Nephron (organoid): ENCODE results near the gene GPC5.
"Not testable (repeated sequence)": the region's sequence is repeated elsewhere in the genome, so short reads cannot be mapped to it uniquely, and the experiment has no call there.

Experiments
- H3K27ac Mint-ChIP-seq, 3 experiments: 2 replicates each; pipeline ENCODE4 v1.8.0; 2020; ENCODE audit warnings: mixed read lengths in 3 of 3, mild to moderate bottlenecking in 2 of 3, moderate library complexity in 1 of 3
- H3K27me3 Mint-ChIP-seq: 2 replicates; pipeline ENCODE4 v1.8.0; 2021; ENCODE audit warnings: low read depth, mild to moderate bottlenecking, moderate library complexity, mixed read lengths
- H3K36me3 Mint-ChIP-seq: 2 replicates; pipeline ENCODE4 v1.8.0; 2020; ENCODE audit warnings: low read depth, mixed read lengths
- H3K4me1 Mint-ChIP-seq: 2 replicates; pipeline ENCODE4 v1.8.0; 2020; ENCODE audit warnings: mixed read lengths
- H3K4me3 Mint-ChIP-seq, 3 experiments: 2 replicates each; pipeline ENCODE4 v1.8.0; 2020; ENCODE audit warnings: mild to moderate bottlenecking in 3 of 3, mixed read lengths in 3 of 3, moderate library complexity in 2 of 3
- H3K9me3 Mint-ChIP-seq: 2 replicates; pipeline ENCODE4 v1.8.0; 2020; ENCODE audit warnings: mixed read lengths
- CTCF ChIP-seq, 3 experiments: fragments of 200-600 bp; sonication (generic); IDR thresholded peaks; one replicate each; pipeline ENCODE4 v1.5.0; 2021; ENCODE audit warnings: antibody characterized with exemption in 3 of 3; ENCODE audit not compliant: unreplicated experiment in 3 of 3

Gene GPC5

GRCh38 chr13:91417660-91418325, 19.4 kb downstream of the GPC5 start:
- no peaks in the 10 kb centered on the region for H3K36me3 Mint-ChIP-seq
- no peaks in the 10 kb centered on the region for H3K4me1 Mint-ChIP-seq
- TF ChIP-seq CTCF (IDR thresholded peaks at IDR 0.05; ENCODE audit: unreplicated experiment in 3 of 3), result no peak
- H3K4me3 Mint-ChIP-seq, result no peak overlapping the region
- H3K9me3 Mint-ChIP-seq, result no peaks in the 10 kb centered on the region
- H3K27me3 Mint-ChIP-seq, result peaks cover 4% of the 10 kb centered on the region
- H3K27ac Mint-ChIP-seq, result no peak overlapping the region

- Mint-ChIP-seq H3K4me3 (no peak overlapping the region), H3K9me3 (peaks cover 35% of the 10 kb centered on the region), H3K27ac (no peak overlapping the region), H3K27me3 (no peaks in the 10 kb centered on the region), H3K4me1 (no peaks in the 10 kb centered on the region), H3K36me3 (peaks cover 49% of the 10 kb centered on the region)
- no peak for TF ChIP-seq CTCF (IDR thresholded peaks at IDR 0.05; ENCODE audit: unreplicated experiment in 3 of 3)
Measured at GRCh38 chr13:91426913-91427312, 28.5 kb downstream of the GPC5 start.

GRCh38 chr13:91438674-91439073, 40.3 kb downstream of the GPC5 start:
- not testable (repeated sequence) for H3K4me3 Mint-ChIP-seq, H3K27ac Mint-ChIP-seq, H3K4me1 Mint-ChIP-seq, H3K27me3 Mint-ChIP-seq
- Mint-ChIP-seq H3K9me3 (peaks cover 36% of the 10 kb centered on the region), H3K36me3 (peaks cover 19% of the 10 kb centered on the region)

- Mint-ChIP-seq H3K4me1 (no peaks in the 10 kb centered on the region), H3K9me3 (no peaks in the 10 kb centered on the region), H3K4me3 (no peak overlapping the region), H3K36me3 (no peaks in the 10 kb centered on the region), H3K27ac (no peak overlapping the region), H3K27me3 (no peaks in the 10 kb centered on the region)
- no peak for TF ChIP-seq CTCF (IDR thresholded peaks at IDR 0.05; ENCODE audit: unreplicated experiment in 3 of 3)
Measured at GRCh38 chr13:91450913-91451312, 52.5 kb downstream of the GPC5 start.

GRCh38 chr13:91454666-91455065, 56.2 kb downstream of the GPC5 start:
- TF ChIP-seq CTCF (IDR thresholded peaks at IDR 0.05; ENCODE audit: unreplicated experiment in 3 of 3), result no peak
- Mint-ChIP-seq H3K27ac (no peak overlapping the region), H3K4me1 (no peaks in the 10 kb centered on the region), H3K27me3 (no peaks in the 10 kb centered on the region), H3K4me3 (no peak overlapping the region), H3K9me3 (no peaks in the 10 kb centered on the region), H3K36me3 (no peaks in the 10 kb centered on the region)

- no peaks in the 10 kb centered on the region for H3K4me1 Mint-ChIP-seq
- no peaks in the 10 kb centered on the region for H3K36me3 Mint-ChIP-seq
- no peak overlapping the region for H3K4me3 Mint-ChIP-seq
- no peak for TF ChIP-seq CTCF (IDR thresholded peaks at IDR 0.05; ENCODE audit: unreplicated experiment in 3 of 3)
- H3K9me3 Mint-ChIP-seq, result no peaks in the 10 kb centered on the region
- H3K27me3 Mint-ChIP-seq, result no peaks in the 10 kb centered on the region
- H3K27ac Mint-ChIP-seq, result no peak overlapping the region
Measured at GRCh38 chr13:91456837-91457236, 58.4 kb downstream of the GPC5 start.
